NCI-H2227 treated with DMSO at 0.1 percent for 48 hours (cell line): ENCODE results near the gene HSH2D.
A peak's percentile ranks its signal among the peaks of the same experiment; 100 is the strongest.

ENCODE experiments used
- DNase-seq: peaks from one replicate; lab custom pipeline; 2025; lab: John Stamatoyannopoulos, UW

Gene HSH2D

GRCh38 chr19:16193466-16193865 is 50.0 kb downstream of the HSH2D start:
- no peak for DNase-seq

GRCh38 chr19:16197188-16197621 is 53.7 kb downstream of the HSH2D start:
- no peak for DNase-seq

- peak; percentile 93 for DNase-seq
These were observed 54.3 kb downstream of the HSH2D start, which contains the start of gene AP1M1 for GRCh38 chr19:16197622-16198369. TSS of gene AP1M1 (plus strand) at chr19:16197911. CDS start at chr19:16198027, 116 bp downstream.

- no peak for DNase-seq
These were observed 54.8 kb downstream of the HSH2D start for GRCh38 chr19:16198370-16198651.

- no peak for DNase-seq
These were observed 55.9 kb downstream of the HSH2D start for GRCh38 chr19:16199275-16199932.

- no peak for DNase-seq
These were observed 56.8 kb downstream of the HSH2D start for GRCh38 chr19:16200038-16201010.

GRCh38 chr19:16201011-16201391 is 57.5 kb downstream of the HSH2D start:
- DNase-seq, result no peak

- DNase-seq, result peak; percentile 36
These were observed 59.1 kb downstream of the HSH2D start for GRCh38 chr19:16202320-16203255.

GRCh38 chr19:16203256-16204004 is 59.9 kb downstream of the HSH2D start:
- no peak for DNase-seq

- no peak for DNase-seq
These were observed 60.5 kb downstream of the HSH2D start for GRCh38 chr19:16204005-16204294.

- no peak for DNase-seq
These were observed 61.9 kb downstream of the HSH2D start for GRCh38 chr19:16205205-16206045.

GRCh38 chr19:16206046-16206605 is 62.6 kb downstream of the HSH2D start:
- DNase-seq, result no peak

- no peak for DNase-seq
These were observed 63.2 kb downstream of the HSH2D start for GRCh38 chr19:16206637-16207036.

GRCh38 chr19:16207063-16207462 is 63.6 kb downstream of the HSH2D start:
- DNase-seq, result no peak

GRCh38 chr19:16207490-16208025 is 64.1 kb downstream of the HSH2D start:
- no peak for DNase-seq
